Duodenal mucosa (tissue), 2 donors: Measurements from ENCODE around the gene NUP214.
"Not testable (repeated sequence)": the region's sequence is repeated elsewhere in the genome, so short reads cannot be mapped to it uniquely, and the experiment has no call there.

Experiments
- H3K27ac ChIP-seq: one replicate; pipeline ENCODE4 v1.7.0; 2013; ENCODE audit warnings: low read depth, low read length
- H3K27me3 ChIP-seq, 2 donors: one replicate each; pipeline ENCODE4 v1.7.0; 2013; ENCODE audit warnings: low read length in 2 of 2, control low read depth in 1 of 2; ENCODE audit not compliant: insufficient read depth in 2 of 2, control insufficient read depth in 1 of 2
- H3K36me3 ChIP-seq, 2 donors: one replicate each; pipeline ENCODE4 v1.7.0; 2013; ENCODE audit warnings: low read length in 2 of 2, control low read depth in 1 of 2; ENCODE audit not compliant: insufficient read depth in 2 of 2, control insufficient read depth in 1 of 2
- H3K4me1 ChIP-seq, 2 donors: one replicate each; pipeline ENCODE4 v1.7.0; 2013; ENCODE audit warnings: low read length in 2 of 2, control low read depth in 1 of 2; ENCODE audit not compliant: insufficient read depth in 2 of 2, control insufficient read depth in 1 of 2
- H3K4me3 ChIP-seq, 2 donors: one replicate each; pipeline ENCODE4 v1.7.0; 2013; ENCODE audit warnings: low read length in 2 of 2, low read depth in 1 of 2
- H3K9ac ChIP-seq, 2 donors: one replicate each; pipeline ENCODE4 v1.7.0; 2013; ENCODE audit warnings: low read length in 2 of 2, low read depth in 1 of 2
- H3K9me3 ChIP-seq, 2 donors: one replicate each; pipeline ENCODE4 v1.7.0; 2013; ENCODE audit warnings: low read length in 2 of 2, control low read depth in 1 of 2; ENCODE audit not compliant: control insufficient read depth in 1 of 2

Gene NUP214

GRCh38 chr9:131204285-131204684 is 78.9 kb downstream of the NUP214 start:
- H3K36me3 ChIP-seq: peaks cover 25 to 66% of the 10 kb centered on the region in 2 donors
- H3K4me1 ChIP-seq: no peaks in the 10 kb centered on the region
- no peak overlapping the region for H3K9ac ChIP-seq
- no peak overlapping the region for H3K4me3 ChIP-seq
- no peaks in the 10 kb centered on the region for H3K27me3 ChIP-seq
- no peak overlapping the region for H3K27ac ChIP-seq
- no peaks in the 10 kb centered on the region for H3K9me3 ChIP-seq

GRCh38 chr9:131206495-131206894 is 81.1 kb downstream of the NUP214 start:
- H3K36me3 ChIP-seq: peaks cover 24 to 56% of the 10 kb centered on the region in 2 donors

GRCh38 chr9:131211920-131212319 is 86.5 kb downstream of the NUP214 start:
- H3K9me3 ChIP-seq, H3K4me3 ChIP-seq, H3K4me1 ChIP-seq, H3K27me3 ChIP-seq, H3K9ac ChIP-seq, H3K27ac ChIP-seq: not testable (repeated sequence)
- H3K36me3 ChIP-seq: peaks cover 15 to 41% of the 10 kb centered on the region in 2 donors

More at GRCh38 chr9:131206495-131206894, 81.1 kb downstream of the NUP214 start:
- Histone ChIP-seq H3K9ac (no peak overlapping the region), H3K4me1 (no peaks in the 10 kb centered on the region), H3K27ac (no peak overlapping the region), H3K27me3 (no peaks in the 10 kb centered on the region), H3K4me3 (no peak overlapping the region), H3K9me3 (no peaks in the 10 kb centered on the region)

GRCh38 chr9:131214286-131214856 is 89.0 kb downstream of the NUP214 start:
- H3K36me3 ChIP-seq: peaks cover 9 to 46% of the 10 kb centered on the region in 2 donors
- no peaks in the 10 kb centered on the region for H3K27me3 ChIP-seq
- no peaks in the 10 kb centered on the region for H3K4me1 ChIP-seq
- H3K27ac ChIP-seq: no peak overlapping the region
- peaks cover 4 to 7% of the 10 kb centered on the region in 2 donors for H3K9me3 ChIP-seq
- H3K9ac ChIP-seq: no peak overlapping the region
- no peak overlapping the region for H3K4me3 ChIP-seq

GRCh38 chr9:131214876-131215275 is 89.5 kb downstream of the NUP214 start:
- no peaks in the 10 kb centered on the region for H3K27me3 ChIP-seq
- H3K4me1 ChIP-seq: no peaks in the 10 kb centered on the region
- H3K9me3 ChIP-seq: peaks cover 4 to 7% of the 10 kb centered on the region in 2 donors
- no peak overlapping the region for H3K4me3 ChIP-seq
- no peak overlapping the region for H3K27ac ChIP-seq
- H3K36me3 ChIP-seq: peaks cover 9 to 43% of the 10 kb centered on the region in 2 donors
- H3K9ac ChIP-seq: no peak overlapping the region

- Histone ChIP-seq H3K9ac (no peak overlapping the region), H3K4me1 (no peaks in the 10 kb centered on the region), H3K36me3 (peaks cover 5 to 42% of the 10 kb centered on the region in 2 donors), H3K9me3 (peaks cover 3 to 7% of the 10 kb centered on the region in 2 donors), H3K4me3 (no peak overlapping the region), H3K27ac (no peak overlapping the region), H3K27me3 (no peaks in the 10 kb centered on the region)
Observed at GRCh38 chr9:131216806-131217205, 91.4 kb downstream of the NUP214 start.

GRCh38 chr9:131217331-131218031 is 92.1 kb downstream of the NUP214 start:
- no peaks in the 10 kb centered on the region for H3K4me1 ChIP-seq
- peaks cover 0 to 1% of the 10 kb centered on the region in 2 donors for H3K9me3 ChIP-seq
- no peak overlapping the region for H3K27ac ChIP-seq
- peaks cover 5 to 42% of the 10 kb centered on the region in 2 donors for H3K36me3 ChIP-seq
- H3K27me3 ChIP-seq: no peaks in the 10 kb centered on the region
- no peak overlapping the region for H3K4me3 ChIP-seq
- H3K9ac ChIP-seq: no peak overlapping the region

- Histone ChIP-seq H3K36me3 (peaks cover 5 to 42% of the 10 kb centered on the region in 2 donors), H3K4me3 (no peak overlapping the region), H3K27ac (no peak overlapping the region), H3K27me3 (no peaks in the 10 kb centered on the region), H3K9ac (no peak overlapping the region), H3K4me1 (no peaks in the 10 kb centered on the region), H3K9me3 (no peaks in the 10 kb centered on the region)
Observed at GRCh38 chr9:131218370-131218769, 93.0 kb downstream of the NUP214 start.

- no peak overlapping the region for H3K4me3 ChIP-seq
- H3K27ac ChIP-seq: no peak overlapping the region
Observed at GRCh38 chr9:131220485-131220884, 95.1 kb downstream of the NUP214 start.

GRCh38 chr9:131222460-131222859 is 97.1 kb downstream of the NUP214 start:
- Histone ChIP-seq H3K27me3 (no peaks in the 10 kb centered on the region), H3K36me3 (peaks cover 5 to 28% of the 10 kb centered on the region in 2 donors), H3K27ac (no peak overlapping the region), H3K9ac (no peak overlapping the region), H3K4me3 (no peak overlapping the region), H3K4me1 (peaks cover 4 to 5% of the 10 kb centered on the region in 2 donors), H3K9me3 (no peaks in the 10 kb centered on the region)

More at GRCh38 chr9:131220485-131220884, 95.1 kb downstream of the NUP214 start:
- Histone ChIP-seq H3K9ac (no peak overlapping the region), H3K9me3 (no peaks in the 10 kb centered on the region), H3K27me3 (no peaks in the 10 kb centered on the region), H3K4me1 (no peaks in the 10 kb centered on the region), H3K36me3 (peaks cover 5 to 27% of the 10 kb centered on the region in 2 donors)
